IgD-negative memory B cell (primary cell): Measurements from ENCODE around the gene MYOZ3. TPM values are rescaled to one million over a fixed set of nuclear protein-coding genes. Genes with fewer than 3 reads are reported as not detected.

Experiments used
- H3K27ac Mint-ChIP-seq, 3 donors: one replicate each; pipeline ENCODE4 v1.8.0; 2020 to 2022; ENCODE audit warnings: mild to moderate bottlenecking in 3 of 3, mixed read lengths in 3 of 3, moderate library complexity in 1 of 3
- H3K27me3 Mint-ChIP-seq: one replicate; pipeline ENCODE4 v1.8.0; 2021; ENCODE audit warnings: mixed read lengths
- H3K36me3 Mint-ChIP-seq: one replicate; pipeline ENCODE4 v1.8.0; 2020; ENCODE audit warnings: mild to moderate bottlenecking, mixed read lengths
- H3K4me1 Mint-ChIP-seq, 3 donors: one replicate each; pipeline ENCODE4 v1.8.0; 2020 to 2022; ENCODE audit warnings: mixed read lengths in 3 of 3, mild to moderate bottlenecking in 1 of 3
- H3K4me3 Mint-ChIP-seq, 4 donors: one replicate each; pipeline ENCODE4 v1.8.0; 2020 to 2022; ENCODE audit warnings: mild to moderate bottlenecking in 4 of 4, mixed read lengths in 4 of 4, moderate library complexity in 3 of 4
- H3K9me3 Mint-ChIP-seq, 3 donors: one replicate each; pipeline ENCODE4 v1.8.0; 2020 to 2021; ENCODE audit warnings: mixed read lengths in 3 of 3, mild to moderate bottlenecking in 1 of 3
- polyA plus RNA-seq: library from polyadenylated mRNA; unstranded; fragments of 300-500 nt; fragmentation: Illumina TruSeq; gene quantifications from one replicate; pipeline ENCODE4 v1.2.3, GENCODE V29; 2021

Gene MYOZ3
- polyA plus RNA-seq, 1 donor from 2014 or later, result not detected

GRCh38 chr5:150644514-150644913 lies 16.5 kb upstream of the MYOZ3 start:
- Mint-ChIP-seq H3K4me1 (peaks cover 7 to 12% (median 8%) of the 10 kb centered on the region in 3 donors), H3K27ac (peak overlapping the region in 1 of 3 donors; percentile 57), H3K4me3 (no peak overlapping the region), H3K36me3 (peaks cover 3% of the 10 kb centered on the region), H3K9me3 (no peaks in the 10 kb centered on the region), H3K27me3 (no peaks in the 10 kb centered on the region)

DNA sequence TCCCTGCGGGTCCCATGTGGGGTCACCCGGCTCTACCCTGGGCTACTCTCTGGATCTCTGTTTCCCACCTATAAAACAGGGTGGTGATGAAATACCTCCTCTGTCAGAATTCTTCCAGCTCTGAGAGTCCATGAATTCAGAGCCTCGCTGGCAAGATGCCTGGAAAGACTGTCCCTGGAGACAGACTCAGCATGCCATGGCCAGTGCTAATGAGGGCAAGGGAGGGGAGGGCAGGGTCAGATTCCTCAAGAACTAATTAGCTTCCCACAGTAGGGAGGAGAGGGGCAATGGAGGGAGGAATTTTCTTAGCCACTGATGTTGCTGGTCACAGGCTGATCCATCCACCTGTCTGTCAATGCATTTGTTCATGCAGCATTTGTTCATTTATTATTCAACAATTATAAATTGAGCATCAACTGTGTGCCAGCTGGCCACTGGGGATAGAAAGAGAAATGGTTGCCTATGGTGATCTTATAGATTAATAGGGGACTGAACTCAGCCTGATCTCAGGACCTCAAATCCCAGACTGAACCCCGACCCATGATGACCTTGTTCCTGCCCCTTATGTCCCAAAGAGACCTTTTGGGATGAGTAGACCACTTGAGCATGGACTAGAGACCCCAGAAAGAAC lies 15.9 kb upstream of the MYOZ3 start:
- Mint-ChIP-seq H3K27ac (no peak overlapping the region), H3K4me1 (peaks cover 4 to 9% (median 8%) of the 10 kb centered on the region in 3 donors), H3K36me3 (peaks cover 3% of the 10 kb centered on the region), H3K4me3 (no peak overlapping the region), H3K9me3 (no peaks in the 10 kb centered on the region), H3K27me3 (no peaks in the 10 kb centered on the region)

DNA sequence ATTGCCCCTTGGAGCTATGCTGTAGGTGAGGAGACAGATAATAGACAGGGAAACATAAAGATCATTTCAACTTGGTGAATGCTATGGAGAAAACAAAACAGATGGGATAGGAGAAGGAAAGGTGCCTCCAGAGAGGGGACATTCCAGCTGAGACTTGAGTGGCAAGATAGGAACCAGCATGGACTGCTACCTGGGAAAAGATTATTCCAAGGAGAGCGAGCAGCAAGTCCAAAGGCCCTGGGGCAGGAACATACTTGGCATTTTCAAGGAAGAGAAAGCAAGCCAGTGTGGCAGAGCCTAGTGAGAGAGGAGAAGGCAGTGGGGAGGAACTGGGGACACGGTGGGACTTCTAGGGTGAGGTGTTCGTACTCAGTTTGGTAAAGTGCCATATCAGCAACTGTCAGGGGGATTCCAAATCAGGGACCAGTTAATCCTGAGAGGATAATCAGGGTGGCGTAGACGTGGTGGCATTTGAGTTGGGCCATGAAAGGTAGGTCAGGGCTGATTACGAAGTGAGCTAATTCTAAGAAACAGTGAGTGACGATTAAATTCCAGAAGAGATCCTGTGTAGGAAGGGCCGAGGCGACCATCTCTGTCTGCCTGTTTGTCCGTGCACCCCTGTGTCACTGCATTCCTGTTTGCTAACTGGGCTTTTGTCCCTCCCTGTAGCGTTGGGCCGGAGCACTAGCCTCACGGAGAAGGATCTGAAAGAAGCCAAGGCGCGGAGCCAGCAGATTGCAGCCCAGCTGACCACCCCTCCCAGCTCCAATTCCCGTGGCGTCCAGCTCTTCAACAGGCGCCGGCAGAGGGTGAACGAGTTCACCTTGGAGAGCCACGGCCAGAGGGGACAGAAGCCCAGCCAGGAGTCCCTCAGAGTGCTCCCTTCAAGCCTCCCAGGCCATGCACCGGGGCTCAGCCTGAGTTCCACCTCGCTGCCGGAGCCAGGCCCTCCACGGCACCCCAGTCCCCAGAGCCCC lies 13.5 kb upstream of the MYOZ3 start:
- no peak overlapping the region for H3K4me3 Mint-ChIP-seq
- H3K4me1 Mint-ChIP-seq, result peaks cover 3 to 9% (median 4%) of the 10 kb centered on the region in 3 donors
- H3K9me3 Mint-ChIP-seq, result no peaks in the 10 kb centered on the region
- H3K27ac Mint-ChIP-seq, result peak overlapping the region in 2 of 3 donors; percentile 67 to 93
- H3K36me3 Mint-ChIP-seq, result no peaks in the 10 kb centered on the region
- no peaks in the 10 kb centered on the region for H3K27me3 Mint-ChIP-seq

DNA sequence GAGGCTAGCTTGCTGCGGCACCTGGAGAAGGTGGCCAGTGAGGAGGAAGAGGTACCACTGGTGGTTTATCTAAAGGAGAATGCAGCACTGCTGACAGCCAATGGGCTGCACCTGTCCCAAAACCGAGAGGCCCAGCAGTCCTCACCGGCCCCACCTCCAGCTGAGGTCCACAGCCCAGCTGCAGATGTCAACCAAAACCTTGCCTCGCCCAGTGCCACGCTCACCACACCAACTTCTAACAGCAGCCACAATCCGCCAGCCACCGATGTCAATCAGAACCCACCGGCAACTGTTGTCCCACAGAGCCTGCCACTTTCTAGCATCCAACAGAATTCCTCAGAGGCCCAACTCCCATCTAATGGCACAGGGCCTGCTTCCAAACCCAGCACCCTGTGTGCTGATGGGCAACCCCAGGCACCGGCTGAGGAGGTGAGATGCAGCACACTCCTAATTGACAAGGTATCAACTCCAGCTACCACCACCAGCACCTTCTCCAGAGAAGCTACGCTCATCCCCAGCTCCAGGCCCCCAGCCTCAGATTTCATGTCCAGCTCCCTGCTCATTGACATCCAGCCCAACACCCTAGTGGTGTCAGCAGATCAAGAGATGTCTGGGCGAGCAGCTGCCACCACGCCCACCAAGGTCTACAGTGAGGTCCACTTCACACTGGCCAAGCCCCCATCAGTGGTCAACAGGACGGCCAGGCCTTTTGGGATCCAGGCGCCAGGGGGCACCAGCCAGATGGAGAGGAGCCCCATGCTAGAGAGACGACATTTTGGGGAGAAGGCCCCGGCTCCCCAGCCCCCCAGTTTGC lies 12.6 kb upstream of the MYOZ3 start:
- Mint-ChIP-seq H3K9me3 (no peaks in the 10 kb centered on the region), H3K27ac (no peak overlapping the region), H3K4me3 (peak overlapping the region in 1 of 4 donors; percentile 69), H3K27me3 (no peaks in the 10 kb centered on the region), H3K36me3 (no peaks in the 10 kb centered on the region), H3K4me1 (peaks cover 2 to 5% (median 4%) of the 10 kb centered on the region in 3 donors)

DNA sequence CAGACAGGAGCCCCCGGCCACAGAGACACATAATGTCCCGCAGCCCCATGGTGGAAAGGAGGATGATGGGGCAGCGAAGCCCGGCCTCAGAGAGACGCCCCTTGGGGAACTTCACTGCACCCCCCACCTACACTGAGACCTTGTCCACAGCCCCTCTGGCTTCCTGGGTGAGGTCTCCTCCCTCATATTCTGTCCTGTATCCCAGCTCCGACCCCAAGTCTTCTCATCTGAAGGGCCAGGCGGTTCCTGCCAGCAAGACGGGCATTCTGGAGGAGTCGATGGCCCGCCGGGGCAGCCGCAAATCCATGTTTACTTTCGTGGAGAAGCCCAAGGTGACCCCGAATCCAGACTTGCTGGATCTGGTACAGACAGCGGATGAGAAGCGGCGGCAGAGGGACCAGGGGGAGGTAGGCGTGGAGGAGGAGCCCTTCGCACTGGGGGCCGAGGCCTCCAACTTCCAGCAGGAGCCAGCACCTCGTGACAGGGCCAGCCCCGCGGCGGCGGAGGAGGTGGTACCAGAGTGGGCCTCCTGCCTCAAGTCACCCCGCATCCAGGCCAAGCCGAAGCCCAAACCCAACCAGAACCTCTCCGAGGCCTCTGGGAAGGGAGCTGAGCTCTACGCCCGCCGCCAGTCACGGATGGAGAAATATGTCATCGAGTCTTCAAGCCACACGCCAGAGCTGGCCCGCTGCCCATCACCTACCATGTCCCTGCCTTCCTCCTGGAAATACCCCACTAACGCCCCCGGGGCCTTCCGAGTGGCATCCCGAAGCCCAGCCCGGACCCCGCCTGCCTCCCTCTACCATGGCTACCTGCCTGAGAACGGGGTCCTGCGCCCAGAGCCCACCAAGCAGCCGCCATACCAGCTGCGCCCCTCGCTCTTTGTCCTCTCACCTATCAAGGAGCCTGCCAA lies 11.7 kb upstream of the MYOZ3 start:
- H3K4me1 Mint-ChIP-seq, result peaks cover 8 to 10% (median 8%) of the 10 kb centered on the region in 3 donors
- H3K36me3 Mint-ChIP-seq, result no peaks in the 10 kb centered on the region
- H3K27ac Mint-ChIP-seq, result no peak overlapping the region
- H3K4me3 Mint-ChIP-seq, result no peak overlapping the region
- no peaks in the 10 kb centered on the region for H3K27me3 Mint-ChIP-seq
- H3K9me3 Mint-ChIP-seq, result no peaks in the 10 kb centered on the region

GRCh38 chr5:150650021-150651006 lies 10.7 kb upstream of the MYOZ3 start:
- no peaks in the 10 kb centered on the region for H3K36me3 Mint-ChIP-seq
- no peak overlapping the region for H3K27ac Mint-ChIP-seq
- no peaks in the 10 kb centered on the region for H3K27me3 Mint-ChIP-seq
- H3K4me3 Mint-ChIP-seq, result no peak overlapping the region
- peaks cover 9 to 10% (median 10%) of the 10 kb centered on the region in 3 donors for H3K4me1 Mint-ChIP-seq
- no peaks in the 10 kb centered on the region for H3K9me3 Mint-ChIP-seq

- H3K9me3 Mint-ChIP-seq, result no peaks in the 10 kb centered on the region
- H3K4me1 Mint-ChIP-seq, result peaks cover 8 to 14% (median 12%) of the 10 kb centered on the region in 3 donors
- no peak overlapping the region for H3K27ac Mint-ChIP-seq
- no peaks in the 10 kb centered on the region for H3K36me3 Mint-ChIP-seq
- peak overlapping the region in 1 of 4 donors; percentile 9 for H3K4me3 Mint-ChIP-seq
- H3K27me3 Mint-ChIP-seq, result no peaks in the 10 kb centered on the region
These were observed 9.7 kb upstream of the MYOZ3 start for GRCh38 chr5:150651382-150651781.

DNA sequence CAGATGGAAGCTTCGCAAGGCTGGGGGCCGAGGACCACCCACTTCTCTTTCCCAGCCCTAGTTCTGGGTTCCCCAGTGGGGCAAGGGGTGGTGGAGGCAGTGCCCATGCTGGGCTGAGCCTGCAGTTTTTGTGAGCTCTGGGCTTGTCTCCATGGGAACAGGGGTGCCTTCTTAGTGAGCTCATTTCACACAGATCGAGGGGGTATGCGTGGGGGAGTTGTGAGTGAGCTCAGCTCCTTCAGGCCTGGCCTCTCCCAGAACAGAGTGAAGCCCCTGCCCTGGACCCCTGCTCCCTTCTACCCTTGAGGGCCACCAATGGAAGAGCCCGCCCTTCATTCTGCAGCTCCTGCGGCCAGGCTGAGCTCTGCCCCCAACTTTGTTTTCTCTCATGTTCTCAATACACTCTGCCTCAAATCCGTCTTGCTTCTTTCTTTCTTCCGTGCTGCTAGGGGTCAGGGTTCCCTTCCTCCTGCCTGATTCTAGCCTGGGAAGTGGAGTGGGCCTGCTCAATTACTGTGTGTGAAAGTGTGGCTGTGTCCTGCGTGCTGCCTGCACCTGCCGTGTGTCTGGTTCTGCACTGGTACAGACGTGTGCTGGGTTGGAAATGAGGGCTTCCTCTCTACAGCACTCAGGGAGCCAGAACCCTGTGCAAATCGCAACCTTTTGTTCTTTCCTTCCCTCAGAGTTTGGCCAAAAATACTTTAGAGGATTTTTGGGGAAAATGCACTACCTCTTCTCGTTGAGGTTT lies 9.0 kb upstream of the MYOZ3 start:
- H3K27ac Mint-ChIP-seq, result no peak overlapping the region
- H3K36me3 Mint-ChIP-seq, result no peaks in the 10 kb centered on the region
- no peaks in the 10 kb centered on the region for H3K27me3 Mint-ChIP-seq
- H3K4me1 Mint-ChIP-seq, result peaks cover 8 to 14% (median 12%) of the 10 kb centered on the region in 3 donors
- no peak overlapping the region for H3K4me3 Mint-ChIP-seq
- no peaks in the 10 kb centered on the region for H3K9me3 Mint-ChIP-seq

GRCh38 chr5:150653145-150653761 lies 7.8 kb upstream of the MYOZ3 start:
- peak overlapping the region in 1 of 3 donors; percentile 52 for H3K27ac Mint-ChIP-seq

GRCh38 chr5:150653762-150654556 lies 7.1 kb upstream of the MYOZ3 start:
- peaks cover 6 to 20% (median 19%) of the 10 kb centered on the region in 3 donors for H3K4me1 Mint-ChIP-seq
- no peaks in the 10 kb centered on the region for H3K9me3 Mint-ChIP-seq
- H3K27me3 Mint-ChIP-seq, result no peaks in the 10 kb centered on the region
- H3K27ac Mint-ChIP-seq, result peak overlapping the region; percentile 12 to 52 (median 41)
- peak overlapping the region in 1 of 4 donors; percentile 23 for H3K4me3 Mint-ChIP-seq
- H3K36me3 Mint-ChIP-seq, result no peaks in the 10 kb centered on the region

More at GRCh38 chr5:150653145-150653761, 7.8 kb upstream of the MYOZ3 start:
- H3K4me3 Mint-ChIP-seq, result no peak overlapping the region
- no peaks in the 10 kb centered on the region for H3K27me3 Mint-ChIP-seq
- no peaks in the 10 kb centered on the region for H3K9me3 Mint-ChIP-seq
- H3K4me1 Mint-ChIP-seq, result peaks cover 8 to 20% (median 19%) of the 10 kb centered on the region in 3 donors
- H3K36me3 Mint-ChIP-seq, result no peaks in the 10 kb centered on the region

GRCh38 chr5:150655221-150655620 lies 5.8 kb upstream of the MYOZ3 start:
- peaks cover 6 to 20% (median 19%) of the 10 kb centered on the region in 3 donors for H3K4me1 Mint-ChIP-seq
- H3K4me3 Mint-ChIP-seq, result peak overlapping the region in 1 of 4 donors; percentile 25
- H3K27me3 Mint-ChIP-seq, result no peaks in the 10 kb centered on the region
- H3K36me3 Mint-ChIP-seq, result peaks cover under 1% of the 10 kb centered on the region
- H3K9me3 Mint-ChIP-seq, result no peaks in the 10 kb centered on the region
- H3K27ac Mint-ChIP-seq, result peak overlapping the region in 2 of 3 donors; percentile 16 to 78
